Measurements from ENCODE around the gene MACROD2.

Gene MACROD2

GRCh38 chr20:15032352-15032622 lies 1037.0 kb downstream of the MACROD2 start:
- no peak for DNase-seq

- no peak for DNase-seq
Observed at GRCh38 chr20:15033269-15033668, 1038.0 kb downstream of the MACROD2 start.

- no peak for DNase-seq
Observed at GRCh38 chr20:15033891-15034290, 1038.6 kb downstream of the MACROD2 start.

GRCh38 chr20:15036948-15037347 lies 1041.6 kb downstream of the MACROD2 start:
- no peak for DNase-seq

GRCh38 chr20:15039088-15039752 lies 1043.9 kb downstream of the MACROD2 start:
- DNase-seq, result no peak

GRCh38 chr20:15042723-15043122 lies 1047.4 kb downstream of the MACROD2 start:
- no peak for DNase-seq

- no peak for DNase-seq
Observed at GRCh38 chr20:15045246-15045645, 1049.9 kb downstream of the MACROD2 start.

- no peak for DNase-seq
Observed at GRCh38 chr20:15047042-15047441, 1051.7 kb downstream of the MACROD2 start.

GRCh38 chr20:15047601-15048000 lies 1052.3 kb downstream of the MACROD2 start:
- no peak for DNase-seq

GRCh38 chr20:15056246-15056645 lies 1060.9 kb downstream of the MACROD2 start:
- DNase-seq, result no peak

GRCh38 chr20:15058841-15059240 lies 1063.5 kb downstream of the MACROD2 start:
- DNase-seq, result no peak

GRCh38 chr20:15059438-15059837 lies 1064.1 kb downstream of the MACROD2 start:
- DNase-seq, result no peak

GRCh38 chr20:15060265-15061060 lies 1065.1 kb downstream of the MACROD2 start:
- no peak for DNase-seq

- DNase-seq, result no peak
Observed at GRCh38 chr20:15061061-15061430, 1065.7 kb downstream of the MACROD2 start.

GRCh38 chr20:15061955-15062354 lies 1066.6 kb downstream of the MACROD2 start:
- no peak for DNase-seq

- DNase-seq, result no peak
Observed at GRCh38 chr20:15063081-15063480, 1067.8 kb downstream of the MACROD2 start.

GRCh38 chr20:15064741-15065140 lies 1069.4 kb downstream of the MACROD2 start:
- DNase-seq, result no peak

- DNase-seq, result no peak
Observed at GRCh38 chr20:15065794-15066193, 1070.5 kb downstream of the MACROD2 start.

- DNase-seq, result no peak
Observed at GRCh38 chr20:15068486-15068885, 1073.2 kb downstream of the MACROD2 start.

GRCh38 chr20:15069355-15069754 lies 1074.0 kb downstream of the MACROD2 start:
- DNase-seq, result no peak

GRCh38 chr20:15071085-15071808 lies 1075.9 kb downstream of the MACROD2 start:
- no peak for DNase-seq

- no peak for DNase-seq
Observed at GRCh38 chr20:15072316-15072715, 1077.0 kb downstream of the MACROD2 start.

- no peak for DNase-seq
Observed at GRCh38 chr20:15075586-15075985, 1080.3 kb downstream of the MACROD2 start.

- DNase-seq, result peak; percentile 52
Observed at GRCh38 chr20:15076785-15077184, 1081.5 kb downstream of the MACROD2 start.
